OCI-LY7 (cell line): Measurements from ENCODE around the gene REC114.

ENCODE experiments used
- CTCF ChIP-seq: fragments of 200-600 bp; sonication (generic); conservative IDR thresholded peaks from 2 replicates; pipeline ENCODE4 v1.5.1; 2014; ENCODE audit warnings: mild to moderate bottlenecking, antibody characterized with exemption, low read length, moderate library complexity, mixed read lengths
- EZH2phosphoT487 ChIP-seq: fragments of 200-600 bp; sonication (generic); IDR thresholded peaks from 2 replicates; pipeline ENCODE4 v1.6.1; 2018; ENCODE audit warnings: low read depth, borderline replicate concordance, mild to moderate bottlenecking, mixed run types, antibody characterized with exemption, low read length, moderate library complexity, mixed read lengths

GRCh38 chr15:73398861-73399260 lies 44.1 kb upstream of the REC114 start:
- no peak for TF ChIP-seq CTCF
- no peak for TF ChIP-seq EZH2phosphoT487
